ENCODE data around the gene DKKL1.
A peak's percentile ranks its signal among the peaks of the same experiment; 100 is the strongest.

Gene DKKL1

DNA sequence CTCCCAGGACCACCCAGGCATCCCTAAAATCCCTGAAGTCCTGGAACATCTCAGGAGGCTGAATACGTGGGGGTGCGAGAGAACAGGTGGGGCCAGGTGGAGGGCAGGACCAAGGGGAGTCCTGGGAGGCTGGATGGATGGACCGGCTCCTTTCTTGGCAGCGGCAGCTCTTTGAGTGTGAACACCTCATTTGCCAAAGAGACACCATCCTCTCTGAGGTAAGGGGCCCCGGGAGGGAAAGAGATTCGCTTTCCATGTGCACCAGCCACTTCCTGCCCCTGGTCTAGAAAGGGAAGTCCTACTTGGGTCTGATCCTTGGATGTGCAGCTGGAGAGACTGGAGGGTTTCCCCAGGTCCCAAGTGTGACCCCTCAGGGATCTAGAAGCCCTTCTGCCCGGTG is 43.4 kb downstream of the DKKL1 start:
- DNase-seq (ENCODE audit: low spot score) = no peak
- TF ChIP-seq, protein P1, sequence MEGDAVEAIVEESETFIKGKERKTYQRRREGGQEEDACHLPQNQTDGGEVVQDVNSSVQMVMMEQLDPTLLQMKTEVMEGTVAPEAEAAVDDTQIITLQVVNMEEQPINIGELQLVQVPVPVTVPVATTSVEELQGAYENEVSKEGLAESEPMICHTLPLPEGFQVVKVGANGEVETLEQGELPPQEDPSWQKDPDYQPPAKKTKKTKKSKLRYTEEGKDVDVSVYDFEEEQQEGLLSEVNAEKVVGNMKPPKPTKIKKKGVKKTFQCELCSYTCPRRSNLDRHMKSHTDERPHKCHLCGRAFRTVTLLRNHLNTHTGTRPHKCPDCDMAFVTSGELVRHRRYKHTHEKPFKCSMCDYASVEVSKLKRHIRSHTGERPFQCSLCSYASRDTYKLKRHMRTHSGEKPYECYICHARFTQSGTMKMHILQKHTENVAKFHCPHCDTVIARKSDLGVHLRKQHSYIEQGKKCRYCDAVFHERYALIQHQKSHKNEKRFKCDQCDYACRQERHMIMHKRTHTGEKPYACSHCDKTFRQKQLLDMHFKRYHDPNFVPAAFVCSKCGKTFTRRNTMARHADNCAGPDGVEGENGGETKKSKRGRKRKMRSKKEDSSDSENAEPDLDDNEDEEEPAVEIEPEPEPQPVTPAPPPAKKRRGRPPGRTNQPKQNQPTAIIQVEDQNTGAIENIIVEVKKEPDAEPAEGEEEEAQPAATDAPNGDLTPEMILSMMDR (IDR thresholded peaks at IDR 0.05; ENCODE audit: extremely low read depth, missing control alignments) = no peak

DNA sequence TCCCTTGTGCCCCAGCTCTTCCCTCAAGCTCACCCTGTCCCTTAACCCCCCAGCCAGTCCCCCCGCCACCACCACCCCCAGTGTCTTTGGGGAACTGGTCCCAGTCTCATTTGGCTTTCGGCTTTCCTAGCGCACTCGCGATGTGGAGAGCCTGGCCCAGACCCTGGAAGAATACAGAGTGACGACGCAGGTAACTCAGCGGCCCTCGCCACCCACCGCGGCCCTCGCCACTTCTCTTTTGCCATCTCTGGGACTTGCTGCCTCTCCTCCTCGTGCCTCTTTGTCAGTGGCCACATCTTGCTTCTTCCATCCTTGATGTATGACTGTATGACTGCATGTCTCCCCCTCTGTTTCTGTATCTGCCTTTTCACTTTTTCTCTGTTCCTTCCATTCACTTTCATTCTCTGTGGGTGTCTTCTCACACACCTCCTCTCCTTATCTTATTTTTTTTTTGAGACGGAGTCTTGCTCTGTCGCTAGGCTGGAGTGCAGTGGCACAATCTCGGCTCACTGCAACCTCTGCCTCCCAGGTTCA is 43.9 kb downstream of the DKKL1 start:
- DNase-seq (ENCODE audit: low spot score) = no peak
- TF ChIP-seq, protein P1 (IDR thresholded peaks at IDR 0.05; ENCODE audit: extremely low read depth, missing control alignments) = no peak

DNA sequence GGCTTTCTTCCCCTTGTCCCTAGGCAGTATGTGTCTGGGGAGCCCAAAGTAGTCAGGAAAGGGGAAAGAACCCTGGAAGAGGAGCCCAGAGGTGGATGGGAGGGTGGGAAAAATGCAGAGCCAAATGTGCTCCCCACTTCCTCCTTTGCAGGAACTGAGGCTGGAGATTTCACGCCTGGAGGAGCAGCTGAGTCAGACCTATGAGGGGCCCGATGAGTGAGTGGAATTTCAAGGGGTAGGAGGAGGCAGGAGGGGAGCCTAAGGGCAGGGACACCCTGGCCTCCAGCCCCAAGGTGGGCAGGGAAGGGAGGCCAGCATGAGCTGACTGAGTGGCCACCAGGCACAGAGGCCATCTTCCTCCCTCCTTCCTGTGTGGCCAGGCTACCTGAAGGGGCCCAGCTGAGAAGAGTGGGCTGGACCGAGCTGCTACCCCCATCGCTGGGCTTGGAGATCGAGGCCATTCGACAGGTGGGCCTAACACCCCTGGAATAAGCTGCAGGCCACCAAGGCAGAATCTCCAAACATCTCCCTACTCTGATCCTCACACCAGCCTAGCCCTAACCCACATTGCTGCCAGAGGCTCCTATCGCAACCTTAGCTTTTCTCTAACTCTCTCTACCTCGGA is 45.3 kb downstream of the DKKL1 start:
- DNase-seq (ENCODE audit: low spot score) = peak; percentile 33

DNA sequence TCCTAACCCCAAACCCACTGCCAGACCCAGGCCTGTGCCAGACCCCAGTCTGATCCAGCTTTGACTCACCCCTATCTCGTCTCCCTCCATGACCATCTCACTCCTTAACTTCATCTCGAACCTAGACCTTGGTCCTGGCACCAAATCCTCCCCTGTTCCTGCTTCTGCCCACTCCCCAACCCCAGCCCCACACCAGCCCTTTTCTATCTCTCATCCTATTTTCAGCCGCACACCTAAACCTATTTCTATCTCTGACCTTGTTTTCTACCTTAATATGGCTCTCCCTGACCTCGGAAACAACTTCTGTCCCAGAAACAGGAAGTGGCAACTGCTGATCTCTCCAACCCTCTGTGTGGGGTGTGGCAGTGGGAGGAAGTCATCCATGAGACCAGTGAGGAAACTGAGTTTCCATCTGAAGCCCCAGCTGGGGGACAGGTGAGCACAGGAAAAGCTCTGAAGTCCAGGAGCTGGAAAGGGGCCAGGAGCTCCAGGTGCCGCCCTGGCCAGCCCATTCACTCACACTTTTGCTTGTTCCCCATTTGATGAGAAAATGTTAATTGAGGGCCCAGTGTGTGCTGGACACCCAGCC is 45.9 kb downstream of the DKKL1 start:
- TF ChIP-seq, protein P1 (IDR thresholded peaks at IDR 0.05; ENCODE audit: extremely low read depth, missing control alignments) = no peak
- peak; percentile 56 for DNase-seq (ENCODE audit: low spot score)

More for the DNA sequence above, 45.3 kb downstream of the DKKL1 start:
- TF ChIP-seq, protein P1 (IDR thresholded peaks at IDR 0.05; ENCODE audit: extremely low read depth, missing control alignments) = no peak

DNA sequence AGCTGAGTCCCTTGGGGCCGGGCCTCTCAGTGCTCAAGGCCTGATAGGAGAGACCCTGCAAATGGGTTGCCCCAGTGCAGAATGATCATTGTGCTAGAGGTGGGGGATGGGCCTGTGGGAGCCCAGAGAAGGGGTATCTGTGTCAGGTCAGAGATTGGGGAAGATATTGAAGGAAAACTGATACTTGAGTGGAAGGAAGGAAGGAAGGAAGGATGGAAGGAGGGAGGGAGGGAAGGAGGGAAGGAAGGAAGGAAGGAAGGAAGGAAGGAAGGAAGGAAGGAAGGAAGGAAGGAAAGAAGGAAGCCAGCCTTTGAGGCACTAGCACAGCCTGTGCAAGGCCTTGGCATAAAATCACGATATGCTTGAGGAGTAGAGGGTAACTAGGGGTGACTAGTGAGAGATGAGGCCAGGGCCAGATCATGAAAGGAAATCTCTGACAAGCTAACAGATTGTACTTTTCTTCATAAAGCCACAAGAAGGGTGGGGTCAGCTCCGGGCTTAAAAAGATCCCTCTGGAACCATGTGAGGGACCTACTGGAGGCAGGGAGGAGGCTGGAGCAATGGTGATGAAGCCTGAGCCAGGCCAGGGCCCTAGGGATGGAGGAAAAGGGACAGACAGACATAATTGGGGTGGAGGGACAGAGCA is 48.1 kb downstream of the DKKL1 start:
- no peak for DNase-seq (ENCODE audit: low spot score)
- TF ChIP-seq, protein P1 (IDR thresholded peaks at IDR 0.05; ENCODE audit: extremely low read depth, missing control alignments) = no peak

DNA sequence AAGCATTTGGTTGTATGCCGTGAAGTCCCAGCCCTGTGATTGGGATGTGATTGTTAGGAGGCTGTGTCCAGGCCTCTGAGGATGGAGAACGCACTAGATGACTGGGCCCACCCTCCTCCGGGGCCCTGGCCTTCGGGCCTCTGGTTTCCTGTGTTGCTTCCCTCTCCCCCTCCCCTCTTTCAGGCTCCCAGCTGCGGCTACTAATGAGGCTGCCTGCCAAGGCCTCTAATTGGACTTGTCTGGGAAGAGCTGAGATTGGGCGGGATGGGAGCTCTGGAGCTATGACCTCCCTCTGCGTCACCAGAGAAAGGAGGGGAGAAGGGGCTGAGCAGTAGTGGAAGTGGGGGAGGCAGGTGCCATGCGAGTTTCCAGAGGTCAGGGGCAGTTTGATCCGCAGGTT is 49.7 kb downstream of the DKKL1 start:
- no peak for DNase-seq (ENCODE audit: low spot score)
- TF ChIP-seq, protein P1 (IDR thresholded peaks at IDR 0.05; ENCODE audit: extremely low read depth, missing control alignments) = no peak

DNA sequence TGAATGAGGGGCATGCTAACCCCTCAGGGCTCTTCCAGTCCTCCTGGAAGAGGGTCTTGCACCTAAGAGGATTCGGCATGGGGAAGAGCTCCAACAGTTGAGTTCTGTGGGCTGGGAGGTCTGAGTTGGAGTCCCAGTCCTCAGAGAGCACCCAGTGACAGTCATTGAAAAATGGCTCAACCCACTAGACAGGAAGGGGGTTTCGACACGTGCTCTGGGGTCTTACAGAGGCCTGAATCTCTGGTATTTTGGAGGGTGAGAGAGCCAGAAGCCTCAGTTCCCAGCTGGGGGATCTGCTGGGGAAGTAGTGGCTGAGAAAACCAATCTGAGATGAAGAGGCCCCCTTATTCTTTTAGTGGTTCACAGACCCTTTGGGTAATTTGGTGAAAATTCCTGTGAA is 50.6 kb downstream of the DKKL1 start:
- peak; percentile 19 for DNase-seq (ENCODE audit: low spot score)
- TF ChIP-seq, protein P1 (IDR thresholded peaks at IDR 0.05; ENCODE audit: extremely low read depth, missing control alignments) = no peak
